Ishikawa (cell line): ENCODE data around the gene ZNF414.

Experiments
- CEBPB ChIP-seq: IDR thresholded peaks from 2 replicates; pipeline ENCODE4 v1.6.1; 2012
- CREB1 ChIP-seq: IDR thresholded peaks from 2 replicates; pipeline ENCODE4 v1.6.1; 2012; ENCODE audit warnings: low read depth
- EGR1 ChIP-seq: IDR thresholded peaks from 2 replicates; pipeline ENCODE4 v1.6.1; 2012
- EP300 ChIP-seq: IDR thresholded peaks from 2 replicates; pipeline ENCODE4 v1.6.1; 2012; ENCODE audit warnings: borderline replicate concordance
- FOXM1 ChIP-seq: IDR thresholded peaks from 2 replicates; pipeline ENCODE4 v1.6.1; 2012; ENCODE audit warnings: low read depth, borderline replicate concordance
- MAX ChIP-seq: IDR thresholded peaks from 2 replicates; pipeline ENCODE4 v1.6.1; 2012
- NFIC ChIP-seq: IDR thresholded peaks from 2 replicates; pipeline ENCODE4 v1.6.1; 2012
- RAD21 ChIP-seq: IDR thresholded peaks from 2 replicates; pipeline ENCODE4 v1.6.1; 2012; ENCODE audit warnings: low read depth
- REST ChIP-seq: IDR thresholded peaks from 2 replicates; pipeline ENCODE4 v1.6.1; 2012; ENCODE audit warnings: low read depth, mild to moderate bottlenecking
- TAF1 ChIP-seq: IDR thresholded peaks from 2 replicates; pipeline ENCODE4 v1.6.1; 2012; ENCODE audit warnings: low read depth, mild to moderate bottlenecking
- TCF12 ChIP-seq: IDR thresholded peaks from 2 replicates; pipeline ENCODE4 v1.6.1; 2012; ENCODE audit warnings: low read depth
- TEAD4 ChIP-seq: IDR thresholded peaks from 2 replicates; pipeline ENCODE4 v1.6.1; 2012
- USF1 ChIP-seq: IDR thresholded peaks from 2 replicates; pipeline ENCODE4 v1.6.1; 2012
- YY1 ChIP-seq: IDR thresholded peaks from 2 replicates; pipeline ENCODE4 v1.6.1; 2012; ENCODE audit warnings: low read depth
- ZBTB7A ChIP-seq: IDR thresholded peaks from 2 replicates; pipeline ENCODE4 v1.6.1; 2012; ENCODE audit warnings: low read depth

Gene ZNF414

GRCh38 chr19:8513687-8514504 lies at the start of gene ZNF414:
Gene ZNF414 (minus strand): TSS chr19:8514167. CDS start chr19:8514046, 121 bp downstream.
- 0 out of 2 replicates have a peak, but pooled peaks have one; percentile 18 for TF ChIP-seq CEBPB
- TF ChIP-seq EGR1 = peak; percentile 24; the same call in 1 of the 2 replicates
- TF ChIP-seq YY1 = peak; percentile 91
- TF ChIP-seq FOXM1 = no peak
- TF ChIP-seq NFIC = no peak
- no peak for TF ChIP-seq USF1
- no peak; the same call in 1 of the 2 replicates for TF ChIP-seq CREB1
- TF ChIP-seq EP300 = 0 out of 2 replicates have a peak, but pooled peaks have one; percentile 5
- no peak for TF ChIP-seq TEAD4
- no peak for TF ChIP-seq RAD21
- TF ChIP-seq REST = no peak
- no peak for TF ChIP-seq ZBTB7A
- peak; percentile 12; the same call in 1 of the 2 replicates for TF ChIP-seq MAX
- no peak for TF ChIP-seq TCF12
- peak; percentile 94 for TF ChIP-seq TAF1

GRCh38 chr19:8561075-8561764 lies 47.3 kb upstream of the ZNF414 start:
- TF ChIP-seq EGR1 = no peak
- no peak for TF ChIP-seq ZBTB7A
- no peak for TF ChIP-seq CEBPB
- TF ChIP-seq RAD21 = no peak
- TF ChIP-seq MAX = no peak
- no peak for TF ChIP-seq REST
- TF ChIP-seq FOXM1 = no peak
- no peak for TF ChIP-seq YY1
- TF ChIP-seq TEAD4 = no peak
- TF ChIP-seq USF1 = no peak
- no peak for TF ChIP-seq TAF1
- no peak for TF ChIP-seq NFIC
- TF ChIP-seq TCF12 = no peak

- no peak for TF ChIP-seq YY1
Measured at GRCh38 chr19:8558325-8558724, 44.4 kb upstream of the ZNF414 start.

GRCh38 chr19:8557642-8558238 lies 43.8 kb upstream of the ZNF414 start:
- TF ChIP-seq CREB1 (no peak), EP300 (no peak), RAD21 (no peak), TEAD4 (no peak), EGR1 (no peak), YY1 (no peak), FOXM1 (no peak), MAX (no peak), USF1 (no peak), ZBTB7A (no peak), CEBPB (no peak), TCF12 (no peak), NFIC (no peak), REST (no peak), TAF1 (no peak)
